Suppressor macrophage treated with lipopolysaccharide for 1 hour (primary cell): ENCODE measurements around the gene DNAH1.

ENCODE experiments used
- DNase-seq, 3 donors: peaks; one replicate each; pipeline ENCODE4 v3.0.0-alpha.2; 2020 to 2022

Gene DNAH1

GRCh38 chr3:52406791-52407510 lies 90.8 kb downstream of the DNAH1 start:
- no peak for DNase-seq

- DNase-seq = no peak
Observed at GRCh38 chr3:52407779-52408178, 91.7 kb downstream of the DNAH1 start.

GRCh38 chr3:52408466-52408865 lies 92.3 kb downstream of the DNAH1 start:
- no peak for DNase-seq

GRCh38 chr3:52415800-52416199 lies 99.7 kb downstream of the DNAH1 start:
- DNase-seq = no peak

- no peak for DNase-seq
Observed at GRCh38 chr3:52420388-52420787, 104.3 kb downstream of the DNAH1 start.

GRCh38 chr3:52422669-52423068 lies 106.5 kb downstream of the DNAH1 start:
- no peak for DNase-seq

GRCh38 chr3:52423173-52423572 lies 107.1 kb downstream of the DNAH1 start:
- no peak for DNase-seq

- peak; percentile 78 to 87 (median 78) for DNase-seq
Observed at GRCh38 chr3:52428151-52429005, 112.3 kb downstream of the DNAH1 start.

- DNase-seq = no peak
Observed at GRCh38 chr3:52429031-52429430, 112.9 kb downstream of the DNAH1 start.

GRCh38 chr3:52429779-52430415 lies 113.8 kb downstream of the DNAH1 start:
- no peak for DNase-seq

GRCh38 chr3:52430416-52430810 lies 114.3 kb downstream of the DNAH1 start:
- no peak for DNase-seq

GRCh38 chr3:52431459-52432223 lies 115.5 kb downstream of the DNAH1 start:
- DNase-seq = no peak

GRCh38 chr3:52432225-52432624 lies 116.1 kb downstream of the DNAH1 start:
- DNase-seq = no peak

GRCh38 chr3:52432691-52433141 lies 116.6 kb downstream of the DNAH1 start:
- peak; percentile 65 to 78 (median 73) for DNase-seq

GRCh38 chr3:52433328-52433995 lies 117.3 kb downstream of the DNAH1 start:
- no peak for DNase-seq

- DNase-seq = no peak
Observed at GRCh38 chr3:52433996-52434479, 117.9 kb downstream of the DNAH1 start.

GRCh38 chr3:52434491-52435115 lies 118.5 kb downstream of the DNAH1 start:
- DNase-seq = no peak

GRCh38 chr3:52435246-52436101 lies 119.4 kb downstream of the DNAH1 start:
- DNase-seq = no peak

- DNase-seq = peak; percentile 30 to 48 (median 35)
Observed at GRCh38 chr3:52436500-52437149, 120.5 kb downstream of the DNAH1 start.
